AG04449 (cell line): ENCODE measurements around the gene GNLY.

Source experiments
- CTCF ChIA-PET: fragments of 350-600 bp; formaldehyde crosslinking; extraction: SDS; loops from one replicate; lab custom pipeline; 2021; ENCODE audit warnings: antibody characterized with exemption; lab: Yijun Ruan, JAX
- POLR2A ChIA-PET: fragments of 400-600, 350-600 bp; formaldehyde crosslinking; extraction: SDS; loops from one replicate; lab custom pipeline; 2020; ENCODE audit warnings: antibody characterized with exemption, inconsistent platforms; lab: Yijun Ruan, JAX
- DNase-seq: peaks from one replicate; pipeline ENCODE4 v3.0.0-alpha.2; 2010; ENCODE audit warnings: low read depth, low spot score
- H3K4me3 ChIP-seq: 2 replicates; pipeline ENCODE4 v1.5.1; 2011; ENCODE audit warnings: low read depth, mild to moderate bottlenecking, control low read depth, low read length
- TF ChIP-seq, protein P1 (sequence below): IDR thresholded peaks from one replicate; pipeline ENCODE4 v1.5.1; 2011; ENCODE audit warnings: mild to moderate bottlenecking, moderate library complexity, low read length, control low read depth, inconsistent platforms; ENCODE audit not compliant: insufficient read depth; ENCODE audit errors: missing control alignments

Gene GNLY

DNA sequence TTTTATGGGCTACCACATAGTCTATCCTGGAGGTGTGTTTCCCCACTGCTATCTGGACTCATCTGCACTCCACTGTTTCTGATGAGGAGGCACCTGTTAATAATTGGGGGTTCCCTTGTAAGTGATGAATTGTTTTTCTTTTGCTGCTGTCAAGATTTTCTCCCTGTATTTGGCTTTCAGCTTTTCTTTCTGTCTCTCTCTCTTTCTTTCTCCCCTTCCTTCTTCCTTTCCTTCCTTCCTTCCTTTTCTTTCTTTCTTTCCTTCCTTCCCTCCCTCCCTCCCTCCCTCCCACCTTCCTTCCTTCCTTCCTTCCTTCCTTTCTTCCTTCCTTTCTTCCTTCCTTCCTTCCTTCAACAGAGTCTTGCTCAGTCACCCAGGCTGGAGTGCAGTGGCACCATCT is 9.2 kb downstream of the GNLY start:
- H3K4me3 ChIP-seq, result no peak overlapping the region
- TF ChIP-seq, protein P1, sequence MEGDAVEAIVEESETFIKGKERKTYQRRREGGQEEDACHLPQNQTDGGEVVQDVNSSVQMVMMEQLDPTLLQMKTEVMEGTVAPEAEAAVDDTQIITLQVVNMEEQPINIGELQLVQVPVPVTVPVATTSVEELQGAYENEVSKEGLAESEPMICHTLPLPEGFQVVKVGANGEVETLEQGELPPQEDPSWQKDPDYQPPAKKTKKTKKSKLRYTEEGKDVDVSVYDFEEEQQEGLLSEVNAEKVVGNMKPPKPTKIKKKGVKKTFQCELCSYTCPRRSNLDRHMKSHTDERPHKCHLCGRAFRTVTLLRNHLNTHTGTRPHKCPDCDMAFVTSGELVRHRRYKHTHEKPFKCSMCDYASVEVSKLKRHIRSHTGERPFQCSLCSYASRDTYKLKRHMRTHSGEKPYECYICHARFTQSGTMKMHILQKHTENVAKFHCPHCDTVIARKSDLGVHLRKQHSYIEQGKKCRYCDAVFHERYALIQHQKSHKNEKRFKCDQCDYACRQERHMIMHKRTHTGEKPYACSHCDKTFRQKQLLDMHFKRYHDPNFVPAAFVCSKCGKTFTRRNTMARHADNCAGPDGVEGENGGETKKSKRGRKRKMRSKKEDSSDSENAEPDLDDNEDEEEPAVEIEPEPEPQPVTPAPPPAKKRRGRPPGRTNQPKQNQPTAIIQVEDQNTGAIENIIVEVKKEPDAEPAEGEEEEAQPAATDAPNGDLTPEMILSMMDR, result no peak
- CTCF ChIA-PET, result interaction anchor here (0.6 to 25.5 kb wide), 6 partner anchors 17 to 112 kb away, joined by 3 to 915 read pairs (median 108); no protein-coding TSS in a partner anchor
- no peak for DNase-seq
- POLR2A ChIA-PET, result no interaction called here

DNA sequence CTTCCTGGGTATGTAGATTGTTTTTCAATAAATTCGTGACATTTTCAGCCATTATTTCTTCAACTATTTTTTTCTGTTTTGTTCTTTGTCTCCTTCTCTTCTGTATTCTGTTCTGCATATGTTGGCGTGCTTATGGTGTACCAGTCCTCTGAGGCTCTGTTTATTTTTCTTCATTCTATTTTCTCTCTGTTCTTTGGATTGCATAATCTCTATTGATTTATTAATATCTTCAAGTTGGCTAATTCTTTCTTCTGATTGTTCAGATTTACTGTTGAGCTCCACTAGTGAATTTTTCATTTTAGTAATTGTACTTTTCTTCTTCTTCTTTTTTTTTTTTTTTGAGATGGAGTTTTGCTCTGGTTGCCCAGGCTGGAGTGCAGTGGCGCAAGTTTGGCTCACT is 9.9 kb downstream of the GNLY start:
- DNase-seq, result no peak
- ChIA-PET CTCF (interaction anchor here (0.6 to 25.5 kb wide), 8 partner anchors 11 to 123 kb away, joined by 3 to 915 read pairs (median 20); partner anchors contain the start of gene GNLY), POLR2A (no interaction called here)

DNA sequence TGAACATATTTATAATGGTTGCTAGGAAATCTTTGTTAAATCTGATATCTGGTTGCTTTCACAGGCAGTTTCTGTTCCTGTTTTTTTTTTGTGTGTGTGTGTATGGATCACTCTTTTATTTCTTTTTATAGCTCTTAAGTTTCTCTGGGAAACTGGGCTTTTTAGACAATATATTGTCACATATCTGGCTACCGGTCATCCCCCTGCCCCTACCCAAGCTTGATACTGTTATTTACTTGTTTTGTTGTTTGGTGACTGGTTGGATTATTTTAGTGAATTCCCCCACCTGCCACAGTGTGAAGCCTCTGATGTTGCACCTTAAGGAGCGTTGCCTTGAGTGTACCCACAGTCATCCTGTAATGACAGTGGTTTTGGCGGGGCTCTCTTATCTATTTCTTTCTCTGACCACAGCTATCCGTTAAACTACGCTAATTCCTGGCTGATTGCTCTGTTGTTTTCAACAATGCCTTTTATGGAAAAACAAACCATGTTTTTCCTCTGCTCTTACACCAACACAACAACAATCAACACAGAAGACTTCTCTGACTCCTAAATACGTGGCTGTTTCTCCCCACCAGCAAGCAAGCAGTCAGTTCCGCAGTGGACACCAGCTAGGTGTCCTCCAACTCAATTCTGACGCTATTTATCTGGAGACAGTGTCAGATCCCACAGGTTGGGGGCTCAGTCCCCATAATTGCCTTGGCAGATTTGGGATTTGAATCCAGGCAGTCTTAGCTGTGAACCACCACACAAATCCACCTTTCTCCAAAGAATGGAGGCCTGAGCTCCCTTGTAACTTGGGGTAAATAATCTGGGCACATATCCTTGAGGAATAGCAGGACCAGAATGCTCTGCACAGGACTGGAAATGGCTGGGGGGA is 10.9 kb downstream of the GNLY start:
- CTCF ChIA-PET, result interaction anchor here (0.6 to 25.5 kb wide), 10 partner anchors 7 to 122 kb away, joined by 3 to 915 read pairs (median 20); partner anchors contain the start of gene GNLY
- no peak for DNase-seq
- POLR2A ChIA-PET, result no interaction called here
- TF ChIP-seq, protein P1, result no peak
- H3K4me3 ChIP-seq, result no peak overlapping the region

More for the DNA sequence above, 9.9 kb downstream of the GNLY start:
- TF ChIP-seq, protein P1, result no peak
- no peak overlapping the region for H3K4me3 ChIP-seq

DNA sequence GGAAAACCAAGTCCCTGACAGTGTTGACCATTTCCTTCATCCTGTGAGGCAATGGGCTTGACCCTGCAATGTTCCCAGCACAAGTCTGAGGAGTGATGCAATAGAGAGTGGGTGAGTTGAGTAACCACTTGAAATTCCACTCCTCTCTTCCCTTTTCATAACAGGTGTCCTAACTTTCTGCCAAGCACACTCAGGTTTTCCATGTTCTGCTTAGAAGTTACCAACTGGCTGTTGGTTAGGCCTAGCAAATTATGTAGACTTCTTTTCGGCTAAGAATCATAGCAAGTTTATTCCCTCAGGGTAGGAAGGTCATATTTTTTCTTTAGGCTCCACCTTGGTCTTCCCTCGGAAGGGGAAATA is 11.5 kb downstream of the GNLY start:
- H3K4me3 ChIP-seq, result no peak overlapping the region
- ChIA-PET POLR2A (no interaction called here), CTCF (interaction anchor here (0.8 to 25.5 kb wide), 13 partner anchors 8 to 195 kb away, joined by 3 to 915 read pairs (median 6); partner anchors contain the start of genes GNLY and SFTPB)
- peak; percentile 79 for DNase-seq
- TF ChIP-seq, protein P1, result no peak

DNA sequence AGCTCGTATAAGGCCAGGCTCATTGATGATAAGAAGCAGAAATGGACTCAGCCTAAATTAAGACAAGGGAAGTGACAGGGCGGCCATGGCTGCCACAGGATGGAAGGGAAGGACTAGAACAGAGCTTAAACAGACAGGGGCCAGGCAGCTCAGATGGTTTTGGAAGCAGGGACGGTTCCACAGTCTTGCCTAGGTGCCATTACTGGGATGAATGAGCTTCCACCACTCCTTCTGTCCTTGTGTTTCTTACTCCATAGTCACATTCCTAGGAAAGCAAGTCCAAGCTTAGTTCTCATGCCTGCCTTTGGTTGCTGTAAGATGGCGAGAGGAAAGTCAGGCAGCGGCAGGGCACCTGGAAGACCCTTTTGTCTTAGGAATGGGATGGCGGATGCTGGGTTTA is 11.9 kb downstream of the GNLY start:
- CTCF ChIA-PET, result interaction anchor here (0.8 to 25.5 kb wide), 15 partner anchors 8 to 195 kb away, joined by 3 to 915 read pairs (median 10); partner anchors contain the start of genes GNLY and SFTPB
- TF ChIP-seq, protein P1, result no peak
- POLR2A ChIA-PET, result no interaction called here
- H3K4me3 ChIP-seq, result no peak overlapping the region
- no peak for DNase-seq
